Testis (tissue), 5 donors: Measurements from ENCODE around the gene DIABLO. TPM values are rescaled to one million over a fixed set of nuclear protein-coding genes. Genes with fewer than 3 reads are reported as not detected.

ENCODE experiments used
- DNase-seq: peaks from one replicate; pipeline ENCODE4 v3.0.0-alpha.2; 2019
- H3K27ac ChIP-seq, 2 donors: fragments of 200-600 bp; sonication (generic); one replicate each; pipeline ENCODE4 v1.5.1; 2019
- H3K27me3 ChIP-seq: fragments of 200-600 bp; sonication (generic); one replicate; pipeline ENCODE4 v1.5.1; 2019
- H3K36me3 ChIP-seq: fragments of 200-600 bp; sonication (generic); one replicate; pipeline ENCODE4 v1.5.1; 2017; ENCODE audit warnings: low read depth; ENCODE audit errors: missing control alignments
- H3K4me1 ChIP-seq: fragments of 200-600 bp; sonication (generic); one replicate; pipeline ENCODE4 v1.5.1; 2019
- H3K4me3 ChIP-seq, 2 donors: fragments of 200-600 bp; sonication (generic); one replicate each; pipeline ENCODE4 v1.5.1; 2017 to 2019
- H3K9me3 ChIP-seq: fragments of 200-600 bp; sonication (generic); one replicate; pipeline ENCODE4 v1.5.1; 2017
- CTCF ChIP-seq, 3 experiments: fragments of 450-650 bp in 2 of 3; fragments of 200-600 bp in 1 of 3; sonication (generic) in 1 of 3; IDR thresholded peaks; one replicate each; pipeline ENCODE4 v1.5.1; 2016 to 2019; ENCODE audit warnings: antibody characterized with exemption in 3 of 3, mild to moderate bottlenecking in 2 of 3, moderate library complexity in 1 of 3
- POLR2A ChIP-seq: fragments of 450-650 bp; IDR thresholded peaks from one replicate; pipeline ENCODE4 v1.6.1; 2017; ENCODE audit warnings: antibody characterized with exemption, mild to moderate bottlenecking, moderate library complexity
- WGBS, 2 donors: methylation state at CpG; one replicate each; pipeline ENCODE4 v1.1.5; 2018; 5-methylcytosine and 5-hydroxymethylcytosine counted together
- intact Hi-C: fragments of 100-400 bp; cut with DNase I; formaldehyde crosslinking; loops from one replicate; pipeline ENCODE4 v1.15.1; 2023; ENCODE audit warnings: low total_unique reads
- long read RNA-seq, 2 donors: transcript quantifications; one replicate each; lab custom pipeline, GENCODE V29; 2026
- polyA plus RNA-seq: library from polyadenylated mRNA; stranded (reverse); fragments of 350-450 nt; fragmentation: Illumina TruSeq; extraction: RNeasy Lipid Tissue Mini Kit (QIAGEN cat#74804); gene quantifications from one replicate; pipeline ENCODE4 v1.2.3, GENCODE V29; 2014; ENCODE audit warnings: low read depth, low replicate concordance; ENCODE audit not compliant: insufficient read depth
- total RNA-seq, 2 donors: library from RNA; depleted of rRNA; stranded (reverse); fragments of >200 nt; gene quantifications; one replicate each; pipeline ENCODE4 v1.2.3, GENCODE V29; 2016

Gene DIABLO
- total RNA-seq = 100 to 1,000 TPM; 203 to 204 TPM
- polyA plus RNA-seq = 138 TPM
- long read RNA-seq, donor 1, transcript DIABLO-207 (6 exons, 1,471 nt) = major isoform, 32 of 43 reads
- long read RNA-seq, donor 1, partial matches to known transcripts = 0 of 43 reads
- long read RNA-seq, donor 1, other reads (novel, unspliced or antisense) = 0 of 43 reads
- long read RNA-seq, donor 2, transcript DIABLO-207 (6 exons, 1,471 nt) = major isoform, 20 of 25 reads
- long read RNA-seq, donor 2, partial matches to known transcripts = 0 of 25 reads
- long read RNA-seq, donor 2, other reads (novel, unspliced or antisense) = 0 of 25 reads

DNA sequence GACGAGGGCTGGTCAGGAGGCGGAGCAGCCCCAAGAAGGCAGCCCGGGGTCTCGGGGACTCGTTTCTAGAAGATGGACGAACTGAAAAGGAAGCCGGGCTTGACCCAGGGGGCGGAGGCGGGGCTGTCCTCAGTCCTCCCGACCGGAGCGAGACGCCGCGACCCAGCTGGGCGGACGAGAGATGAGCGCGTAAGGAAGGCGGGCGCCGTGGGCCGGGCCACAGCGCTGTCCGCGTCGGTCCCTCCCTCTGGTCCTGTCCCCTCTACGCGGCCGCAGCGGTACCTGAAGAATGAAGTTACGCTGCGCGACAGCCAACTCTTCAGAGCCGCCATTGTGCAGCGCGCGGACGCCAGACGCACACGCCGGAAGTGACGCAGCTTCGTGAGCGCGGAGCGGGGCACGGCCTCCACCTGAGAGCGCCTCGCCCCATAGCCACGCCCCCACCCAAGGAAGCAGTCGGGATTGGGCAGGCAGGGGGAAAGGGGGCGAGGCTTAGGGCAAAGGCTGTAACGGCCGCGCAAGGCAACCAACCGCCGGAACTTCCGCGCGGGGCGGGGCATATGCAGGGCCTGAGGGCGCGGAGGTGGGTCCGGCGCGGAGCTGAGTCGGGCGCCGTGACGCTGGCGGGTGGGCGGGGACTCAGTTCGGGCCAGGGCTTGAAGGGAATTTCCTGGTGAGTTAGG is at the start of gene DIABLO:
Gene DIABLO, minus strand, starts transcription at position 370 of the 683 bp plus-strand sequence. Its CDS starts 38 bp downstream, at position 332.
- intact Hi-C loops = no loop called here
- H3K36me3 ChIP-seq = no peaks in the 10 kb centered on the region
- H3K4me3 ChIP-seq = peak within 1 kb of the TSS; percentile 80 to 97
- peaks cover 33% of the 10 kb centered on the region for H3K4me1 ChIP-seq
- peak within 1 kb of the TSS; percentile 90 to 92 for H3K27ac ChIP-seq
- H3K27me3 ChIP-seq = no peaks in the 10 kb centered on the region
- 1% methylated on average over 25 to 61 of the region's 74 CpGs for WGBS, 2 donors
- peak; percentile 100 for DNase-seq
- H3K9me3 ChIP-seq = no peaks in the 10 kb centered on the region
- TF ChIP-seq POLR2A (peak; percentile 90), CTCF (IDR thresholded peaks at IDR 0.05) (peak in 1 of 3 experiments; percentile 4)

GRCh38 chr12:122275459-122275858 is 49.6 kb upstream of the DIABLO start:
- Histone ChIP-seq H3K4me1 (peaks cover 8% of the 10 kb centered on the region), H3K27me3 (no peaks in the 10 kb centered on the region), H3K27ac (no peak overlapping the region), H3K4me3 (no peak overlapping the region), H3K9me3 (no peaks in the 10 kb centered on the region), H3K36me3 (no peaks in the 10 kb centered on the region)
- intact Hi-C loops = no loop called here
- no peak for TF ChIP-seq CTCF (IDR thresholded peaks at IDR 0.05)
- TF ChIP-seq POLR2A = no peak
- WGBS, 2 donors = 81 to 96% methylated on average over 8 of the region's 8 CpGs
- no peak for DNase-seq

GRCh38 chr12:122266230-122266901 is 40.5 kb upstream of the DIABLO start, which contains the start of gene VPS33A:
TSS of gene VPS33A (minus strand) at chr12:122266494. CDS start at chr12:122266408, 86 bp downstream.
- Histone ChIP-seq H3K27ac (peak within 1 kb of the TSS; percentile 81 to 84), H3K4me3 (peak within 1 kb of the TSS; percentile 84 to 86), H3K27me3 (no peaks in the 10 kb centered on the region), H3K4me1 (peaks cover 4% of the 10 kb centered on the region), H3K36me3 (no peaks in the 10 kb centered on the region), H3K9me3 (no peaks in the 10 kb centered on the region)
- WGBS, 2 donors = 0% methylated on average over 14 to 45 of the region's 56 CpGs
- peak in 1 of 3 experiments; percentile 44 for TF ChIP-seq CTCF (IDR thresholded peaks at IDR 0.05)
- TF ChIP-seq POLR2A = no peak
- peak; percentile 97 for DNase-seq
- intact Hi-C loops = no loop called here

DNA sequence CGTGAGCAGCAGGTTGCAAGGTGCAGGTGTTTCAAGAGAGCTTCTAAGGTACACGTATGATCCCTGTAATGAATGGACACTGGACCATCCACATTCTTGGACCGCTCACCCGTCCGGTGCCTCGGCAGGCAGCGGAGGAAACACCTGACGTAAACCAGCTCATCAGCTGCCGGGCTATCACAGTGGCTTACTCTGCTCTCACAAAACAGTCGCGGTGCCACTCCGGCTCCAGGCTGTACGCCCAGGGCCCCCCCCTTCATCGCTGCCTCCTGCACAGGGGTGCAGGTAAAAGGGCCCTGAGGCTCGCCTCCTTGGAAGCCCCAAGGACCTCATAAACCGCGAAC is 40.0 kb upstream of the DIABLO start:
- Histone ChIP-seq H3K36me3 (no peaks in the 10 kb centered on the region), H3K27me3 (no peaks in the 10 kb centered on the region), H3K4me1 (peaks cover 4% of the 10 kb centered on the region), H3K4me3 (peak overlapping the region; percentile 84 to 86), H3K9me3 (no peaks in the 10 kb centered on the region), H3K27ac (peak overlapping the region; percentile 81 to 84)
- TF ChIP-seq POLR2A (no peak), CTCF (IDR thresholded peaks at IDR 0.05) (no peak)
- intact Hi-C loops = no loop called here
- DNase-seq = peak; percentile 54
- WGBS, 2 donors = 0% methylated on average over 15 to 16 of the region's 17 CpGs
